ENCODE data around the gene QSER1. TPM values are rescaled to one million over a fixed set of nuclear protein-coding genes. Genes with fewer than 3 reads are reported as not detected.
A peak's percentile ranks its signal among the peaks of the same experiment; 100 is the strongest.
"Not testable (repeated sequence)": the region's sequence is repeated elsewhere in the genome, so short reads cannot be mapped to it uniquely, and the experiment has no call there.

The QSER1 gene
- polyA plus RNA-seq (2013, experiment 1 of 2; ENCODE audit: insufficient read length): 18.7 TPM
- polyA plus RNA-seq (2013, experiment 2 of 2; ENCODE audit: insufficient read length): 17.3 TPM

GRCh38 chr11:32892355-32893092 lies at the start of gene QSER1:
Gene QSER1, plus strand, starts transcription at chr11:32892811. Its CDS starts 315 bp downstream, at chr11:32893126.
- peak; percentile 68 for DNase-seq

- no peak for DNase-seq
Observed at GRCh38 chr11:32843544-32843943, 49.1 kb upstream of the QSER1 start.

DNA sequence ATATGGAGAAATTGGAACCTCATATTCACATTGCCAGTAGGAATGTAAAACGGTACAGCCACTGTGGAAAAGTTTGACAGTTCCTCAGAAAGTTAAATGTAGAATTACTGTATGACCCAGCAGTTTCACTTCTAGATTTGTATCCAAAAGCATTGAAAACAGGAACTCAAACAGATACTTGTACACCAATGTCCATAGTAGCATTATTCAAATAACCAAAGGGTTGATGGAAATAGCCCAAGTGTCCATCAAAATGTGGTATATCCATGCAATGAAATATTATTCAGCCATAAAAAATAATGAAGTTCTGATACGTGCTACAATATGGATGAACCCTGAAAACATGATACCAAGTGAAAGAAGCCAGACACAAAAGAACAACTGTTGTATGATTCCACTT lies 45.1 kb upstream of the QSER1 start:
- no peak for DNase-seq

DNA sequence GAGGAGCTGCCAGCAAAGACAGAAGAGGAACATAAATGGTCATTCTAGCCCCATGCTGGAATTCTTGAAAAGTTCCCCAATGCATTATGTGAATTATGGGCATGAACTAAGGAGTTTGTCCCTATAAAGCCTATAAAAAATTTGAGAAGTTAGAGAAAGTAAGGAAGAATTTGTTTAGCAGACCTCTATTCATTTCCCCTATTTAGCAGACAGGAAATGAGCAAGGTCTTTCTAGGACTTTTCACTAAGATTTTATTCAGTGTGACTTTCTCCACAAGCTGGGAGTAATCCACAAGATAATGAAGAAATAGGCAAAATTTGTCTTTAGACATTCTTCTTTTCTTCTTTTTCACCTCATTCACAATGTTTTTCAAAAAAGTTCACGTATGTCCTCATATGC lies 42.9 kb upstream of the QSER1 start:
- DNase-seq: no peak

DNA sequence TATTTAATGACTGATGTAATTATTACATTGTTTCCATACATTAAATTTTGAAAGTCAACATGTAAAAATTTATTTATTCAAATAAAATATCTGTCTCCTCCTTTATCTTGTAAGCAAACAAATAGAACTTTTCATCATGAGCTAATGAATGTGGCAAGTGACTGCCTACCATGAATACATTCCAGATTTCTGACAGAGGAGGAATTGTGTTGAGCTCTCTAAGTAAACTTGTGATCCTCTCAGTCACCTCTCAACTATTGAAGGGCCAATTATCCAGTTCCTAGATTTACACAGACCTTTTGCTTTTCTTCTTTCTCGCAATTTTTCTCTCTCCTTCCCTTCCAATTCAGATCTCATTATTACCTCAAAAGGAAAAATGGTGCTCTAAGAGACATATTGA lies 41.4 kb upstream of the QSER1 start:
- no peak for DNase-seq

GRCh38 chr11:32852207-32852606 lies 40.4 kb upstream of the QSER1 start:
- peak; percentile 13 for DNase-seq

GRCh38 chr11:32855601-32856000 lies 37.0 kb upstream of the QSER1 start:
- no peak for DNase-seq

DNA sequence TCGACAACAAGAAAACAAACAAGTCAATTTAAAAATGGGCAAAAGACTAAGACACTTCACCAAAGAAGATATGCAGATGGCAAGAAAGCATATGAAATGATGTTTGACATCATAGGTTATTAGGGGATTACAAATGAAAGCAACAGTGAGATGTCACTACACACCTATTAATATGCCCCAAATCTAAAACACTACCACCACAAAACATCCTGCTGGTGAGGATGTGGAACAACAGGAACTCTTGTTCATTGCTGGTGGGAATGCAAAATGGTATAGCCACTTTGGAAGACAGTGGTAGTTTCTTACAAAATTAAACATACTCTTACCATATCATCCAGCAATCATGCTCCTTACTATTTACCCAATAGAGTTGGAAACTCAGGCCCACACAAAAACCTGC lies 33.9 kb upstream of the QSER1 start:
- DNase-seq: no peak

GRCh38 chr11:32861850-32862577 lies 30.6 kb upstream of the QSER1 start:
- no peak for DNase-seq

GRCh38 chr11:32864555-32864954 lies 28.1 kb upstream of the QSER1 start:
- no peak for DNase-seq

GRCh38 chr11:32868752-32869151 lies 23.9 kb upstream of the QSER1 start:
- not testable (repeated sequence) for DNase-seq

DNA sequence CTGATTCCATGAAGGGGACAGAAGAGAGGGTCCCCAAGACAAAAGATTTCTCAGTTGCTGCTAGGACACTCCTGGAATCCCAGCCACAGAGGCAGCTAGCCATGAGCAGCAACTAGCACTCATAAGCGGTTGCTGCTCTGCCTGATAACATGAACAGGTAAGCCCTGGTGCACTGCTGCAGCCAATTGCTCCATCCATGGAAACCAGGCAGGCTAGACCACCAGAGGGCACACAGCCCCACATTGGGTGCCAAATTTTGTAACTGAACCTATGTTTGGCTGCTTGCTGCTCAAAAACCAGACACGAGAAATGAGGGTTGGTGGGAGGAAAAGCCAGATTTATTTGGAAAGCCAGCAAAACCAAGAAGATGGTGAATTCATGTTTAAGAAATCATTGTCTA lies 21.9 kb upstream of the QSER1 start:
- DNase-seq: no peak

GRCh38 chr11:32874132-32874531 lies 18.5 kb upstream of the QSER1 start:
- DNase-seq: no peak

GRCh38 chr11:32881286-32881685 lies 11.3 kb upstream of the QSER1 start:
- no peak for DNase-seq

GRCh38 chr11:32883421-32883820 lies 9.2 kb upstream of the QSER1 start:
- DNase-seq: no peak

DNA sequence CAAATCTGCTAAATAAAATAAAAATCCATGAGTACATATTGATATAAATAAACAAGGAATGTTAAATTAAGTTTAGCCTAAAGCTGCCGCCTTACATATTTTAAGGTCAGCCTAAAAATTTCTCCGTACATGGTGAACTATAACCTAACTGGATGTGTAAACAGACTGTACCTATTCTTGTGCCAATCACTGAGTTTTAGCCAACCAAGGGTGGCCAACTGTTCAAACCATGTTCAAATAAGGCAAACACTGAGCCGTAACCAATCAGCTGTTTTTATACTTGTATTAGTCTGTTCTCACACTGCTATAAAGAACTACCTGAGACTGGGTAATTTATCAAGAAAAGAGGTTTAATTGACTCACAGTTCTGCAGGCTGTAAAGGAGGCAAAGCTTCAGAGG lies 8.6 kb upstream of the QSER1 start:
- no peak for DNase-seq

- no peak for DNase-seq
Observed at GRCh38 chr11:32884770-32885384, 7.7 kb upstream of the QSER1 start.

GRCh38 chr11:32885556-32885955 lies 7.1 kb upstream of the QSER1 start:
- DNase-seq: no peak

DNA sequence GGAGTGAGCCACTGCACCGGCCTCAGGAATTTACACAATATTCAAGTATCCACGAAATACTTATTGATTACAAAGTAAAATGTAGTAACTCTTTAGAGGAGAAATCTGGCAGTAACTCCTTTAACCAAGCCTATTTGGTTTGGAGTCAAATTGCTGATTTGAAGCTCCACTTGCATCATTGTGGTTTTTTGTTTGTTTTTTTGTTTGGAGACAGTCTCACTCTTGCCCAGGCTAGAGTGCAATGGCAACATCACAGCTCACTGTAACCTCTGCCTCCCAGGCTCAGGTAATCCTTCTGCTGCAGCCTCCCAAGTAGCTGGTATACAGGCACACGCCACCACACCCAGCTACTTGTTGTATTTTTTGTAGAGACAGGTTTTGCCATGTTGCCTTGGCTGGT lies 6.4 kb upstream of the QSER1 start:
- no peak for DNase-seq

- not testable (repeated sequence) for DNase-seq
Observed at GRCh38 chr11:32887707-32888383, 4.8 kb upstream of the QSER1 start.

- not testable (repeated sequence) for DNase-seq
Observed at GRCh38 chr11:32888384-32888710, 4.3 kb upstream of the QSER1 start.

- DNase-seq: peak; percentile 47
Observed at GRCh38 chr11:32888805-32889204, 3.8 kb upstream of the QSER1 start.

Measured in fibroblast of skin of abdomen (primary cell).